Activated CD4-positive, alpha-beta memory T cell treated with anti-CD3 and anti-CD28 coated beads, Interleukin-2, amount 10 ng/mL, durations not matched to agents 7 days and 5 days (primary cell): ENCODE data around the gene CERK. TPM values are rescaled to one million over a fixed set of nuclear protein-coding genes. Genes with fewer than 3 reads are reported as not detected.

Experiments used
- CTCF ChIA-PET: fragments of 350-600 bp; sonication (Branson Sonifier 250); formaldehyde crosslinking; loops from one replicate; lab custom pipeline; 2021; ENCODE audit warnings: antibody characterized with exemption, inconsistent platforms; lab: Charles Lee
- POLR2A ChIA-PET: fragments of 350-600 bp; sonication (Branson Sonifier 250); formaldehyde crosslinking; loops from one replicate; lab custom pipeline; 2021; ENCODE audit warnings: antibody characterized with exemption; lab: Charles Lee
- DNase-seq: peaks from one replicate; pipeline ENCODE4 v3.0.0-alpha.2; 2020
- H3K27ac Mint-ChIP-seq: one replicate; pipeline ENCODE4 v1.8.0; 2021; ENCODE audit warnings: mild to moderate bottlenecking, mixed read lengths
- H3K27me3 Mint-ChIP-seq: one replicate; pipeline ENCODE4 v1.8.0; 2021; ENCODE audit warnings: mixed read lengths
- H3K36me3 Mint-ChIP-seq: one replicate; pipeline ENCODE4 v1.8.0; 2021; ENCODE audit warnings: low read depth, mixed read lengths
- H3K4me1 Mint-ChIP-seq: one replicate; pipeline ENCODE4 v1.8.0; 2021; ENCODE audit warnings: mixed read lengths
- H3K4me3 Mint-ChIP-seq: one replicate; pipeline ENCODE4 v1.8.0; 2021; ENCODE audit warnings: mild to moderate bottlenecking, mixed read lengths
- H3K9me3 Mint-ChIP-seq: one replicate; pipeline ENCODE4 v1.8.0; 2021; ENCODE audit warnings: mixed read lengths
- total RNA-seq, 2 experiments: library from RNA; stranded (reverse); gene quantifications; one replicate each; pipeline ENCODE4 v1.2.3, GENCODE V29; 2021

Gene CERK
- total RNA-seq, 2 experiments from 2014 or later = 68.7 to 73.4 TPM

DNA sequence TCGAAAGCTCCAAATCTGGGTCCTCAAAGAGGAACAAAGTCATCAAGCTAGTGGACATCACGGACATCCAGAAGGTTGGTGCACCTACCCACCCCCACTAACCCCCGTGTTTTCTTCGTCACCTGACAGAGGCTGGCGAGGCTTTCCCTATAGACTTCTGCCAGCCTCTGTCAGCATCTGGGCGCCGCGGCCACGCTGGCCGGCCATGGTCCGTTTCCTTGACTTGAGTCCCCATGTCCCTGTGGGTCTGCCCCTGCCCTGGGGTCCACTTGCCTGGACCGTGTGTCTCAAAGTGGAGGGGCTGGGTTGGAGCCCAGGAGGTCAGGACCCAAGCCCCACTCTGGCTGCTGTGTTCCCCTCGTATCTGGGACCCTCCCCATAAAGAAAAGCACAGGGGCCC lies 62.6 kb downstream of the CERK start:
- H3K9me3 Mint-ChIP-seq = no peaks in the 10 kb centered on the region
- no peak overlapping the region for H3K27ac Mint-ChIP-seq
- H3K4me1 Mint-ChIP-seq = peaks cover 27% of the 10 kb centered on the region
- ChIA-PET CTCF (interaction anchor here (1.2 kb wide), 1 partner anchor 112 kb away, joined by 3 read pairs; no protein-coding TSS in a partner anchor), POLR2A (no interaction called here)
- no peak for DNase-seq
- H3K4me3 Mint-ChIP-seq = no peak overlapping the region
- no peaks in the 10 kb centered on the region for H3K27me3 Mint-ChIP-seq
- peaks cover 7% of the 10 kb centered on the region for H3K36me3 Mint-ChIP-seq

DNA sequence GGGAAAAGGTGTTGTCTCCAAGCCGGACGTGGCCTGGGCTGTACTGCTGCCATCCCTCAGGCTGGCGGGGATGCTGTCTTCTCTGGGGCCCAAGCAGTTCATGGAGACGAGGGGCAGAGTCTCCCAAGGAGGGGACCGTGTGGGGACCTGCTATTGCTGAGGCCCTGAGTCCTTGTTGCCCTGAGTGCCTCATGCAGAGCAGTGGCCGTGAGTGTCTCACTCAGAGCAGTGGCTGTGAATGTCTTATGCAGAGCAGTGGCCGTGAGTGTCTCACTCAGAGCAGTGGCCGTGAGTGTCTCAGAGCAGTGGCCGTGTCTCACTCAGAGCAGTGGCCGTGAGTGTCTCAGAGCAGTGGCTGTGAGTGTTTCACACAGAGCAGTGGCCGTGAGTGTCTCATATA lies 63.1 kb downstream of the CERK start:
- H3K4me1 Mint-ChIP-seq = peaks cover 27% of the 10 kb centered on the region
- peaks cover 7% of the 10 kb centered on the region for H3K36me3 Mint-ChIP-seq
- POLR2A ChIA-PET = no interaction called here
- H3K27ac Mint-ChIP-seq = peak overlapping the region; percentile 89
- H3K4me3 Mint-ChIP-seq = peak overlapping the region; percentile 82
- no peaks in the 10 kb centered on the region for H3K9me3 Mint-ChIP-seq
- no peak for DNase-seq
- CTCF ChIA-PET = interaction anchor here (1.2 kb wide), 1 partner anchor 111 kb away, joined by 3 read pairs; no protein-coding TSS in a partner anchor
- no peaks in the 10 kb centered on the region for H3K27me3 Mint-ChIP-seq

DNA sequence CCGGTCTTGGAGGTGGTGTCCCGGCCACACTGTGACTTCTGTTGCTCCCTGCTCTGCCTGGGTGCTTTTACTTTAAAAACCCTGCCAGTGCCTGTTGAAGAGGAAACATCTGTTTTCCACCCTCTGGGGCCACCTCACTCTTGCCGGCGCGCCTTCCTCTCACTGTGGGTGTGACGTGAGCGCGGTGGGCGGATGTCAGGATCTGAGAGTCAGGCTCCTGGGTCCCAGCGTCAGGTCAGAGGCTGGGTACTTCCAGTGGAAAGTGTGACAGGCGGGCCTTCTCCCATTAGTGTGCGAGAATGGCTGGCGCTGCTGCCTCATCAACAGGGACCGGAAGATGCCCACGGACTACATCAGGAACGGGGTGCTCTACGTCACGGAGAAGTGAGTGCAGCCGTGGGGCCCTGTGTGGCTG lies 63.7 kb downstream of the CERK start:
- no peaks in the 10 kb centered on the region for H3K9me3 Mint-ChIP-seq
- H3K4me3 Mint-ChIP-seq = peak overlapping the region; percentile 82
- peaks cover 27% of the 10 kb centered on the region for H3K4me1 Mint-ChIP-seq
- no peaks in the 10 kb centered on the region for H3K27me3 Mint-ChIP-seq
- ChIA-PET POLR2A (interaction anchor here (0.9 kb wide), 1 partner anchor 111 kb away, joined by 4 read pairs; no protein-coding TSS in a partner anchor), CTCF (interaction anchor here (2.1 kb wide), 1 partner anchor 111 kb away, joined by 13 read pairs; no protein-coding TSS in a partner anchor)
- H3K27ac Mint-ChIP-seq = peak overlapping the region; percentile 89
- DNase-seq = peak; percentile 93
- H3K36me3 Mint-ChIP-seq = peaks cover 9% of the 10 kb centered on the region

DNA sequence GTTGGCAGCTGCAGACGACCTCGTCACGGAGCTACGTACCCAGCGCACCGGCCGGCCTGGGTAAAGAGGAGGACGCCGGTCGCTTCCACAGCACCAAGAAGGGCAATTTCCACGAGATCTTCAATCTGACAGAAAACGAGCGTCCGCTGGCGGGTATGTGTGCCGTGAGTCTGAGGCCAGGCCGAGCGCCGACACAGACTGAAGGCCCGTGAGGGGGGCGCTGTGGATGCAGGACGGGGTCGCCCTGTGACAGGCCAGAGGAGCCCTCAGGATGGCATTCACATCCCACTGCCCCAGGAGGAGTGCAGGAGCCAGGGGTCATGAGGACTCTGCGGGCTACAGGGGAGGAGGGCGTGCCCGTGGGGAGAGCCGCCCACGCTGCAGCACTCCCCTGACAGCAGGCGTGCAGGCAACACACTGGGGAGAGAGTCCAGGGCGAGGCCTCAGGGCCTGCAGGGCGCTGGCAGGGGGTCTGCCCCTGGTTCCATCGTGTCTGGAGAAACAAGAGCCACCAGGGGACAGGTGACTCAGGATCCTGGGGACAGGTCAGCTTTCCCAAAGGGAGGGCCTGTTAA lies 64.3 kb downstream of the CERK start:
- H3K9me3 Mint-ChIP-seq = no peaks in the 10 kb centered on the region
- ChIA-PET CTCF (interaction anchor here (2.1 kb wide), 1 partner anchor 110 kb away, joined by 13 read pairs; no protein-coding TSS in a partner anchor), POLR2A (interaction anchor here (0.9 kb wide), 1 partner anchor 110 kb away, joined by 4 read pairs; no protein-coding TSS in a partner anchor)
- H3K4me3 Mint-ChIP-seq = peak overlapping the region; percentile 82
- H3K4me1 Mint-ChIP-seq = peaks cover 27% of the 10 kb centered on the region
- H3K36me3 Mint-ChIP-seq = peaks cover 13% of the 10 kb centered on the region
- no peaks in the 10 kb centered on the region for H3K27me3 Mint-ChIP-seq
- peak overlapping the region; percentile 89 for H3K27ac Mint-ChIP-seq
- DNase-seq = peak; percentile 27

DNA sequence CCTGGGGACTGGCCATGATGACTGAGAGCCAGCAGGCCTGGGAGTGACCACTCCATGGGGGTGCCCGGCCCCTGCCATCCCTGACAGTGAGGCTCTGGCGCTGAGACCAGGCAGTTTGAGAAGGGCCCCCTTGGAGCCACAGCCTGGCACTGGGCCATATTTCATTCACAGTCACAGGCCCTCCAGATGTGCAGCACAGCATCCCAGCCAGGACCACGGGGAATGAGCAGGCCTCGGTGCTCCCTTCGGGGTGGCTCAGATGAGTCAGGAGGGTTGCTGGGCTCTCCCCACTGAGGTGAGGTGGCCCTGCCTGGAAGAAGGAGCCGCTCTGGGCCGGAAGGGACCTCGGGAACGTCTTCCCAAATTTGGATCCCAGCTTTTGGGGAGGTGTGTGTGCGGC lies 64.8 kb downstream of the CERK start:
- CTCF ChIA-PET = interaction anchor here (2.1 kb wide), 1 partner anchor 110 kb away, joined by 13 read pairs; no protein-coding TSS in a partner anchor
- H3K4me3 Mint-ChIP-seq = peak overlapping the region; percentile 82
- H3K4me1 Mint-ChIP-seq = peaks cover 27% of the 10 kb centered on the region
- H3K9me3 Mint-ChIP-seq = no peaks in the 10 kb centered on the region
- H3K36me3 Mint-ChIP-seq = peaks cover 15% of the 10 kb centered on the region
- DNase-seq = no peak
- no peaks in the 10 kb centered on the region for H3K27me3 Mint-ChIP-seq
- H3K27ac Mint-ChIP-seq = peak overlapping the region; percentile 89
- POLR2A ChIA-PET = interaction anchor here (0.9 kb wide), 1 partner anchor 109 kb away, joined by 4 read pairs; no protein-coding TSS in a partner anchor

DNA sequence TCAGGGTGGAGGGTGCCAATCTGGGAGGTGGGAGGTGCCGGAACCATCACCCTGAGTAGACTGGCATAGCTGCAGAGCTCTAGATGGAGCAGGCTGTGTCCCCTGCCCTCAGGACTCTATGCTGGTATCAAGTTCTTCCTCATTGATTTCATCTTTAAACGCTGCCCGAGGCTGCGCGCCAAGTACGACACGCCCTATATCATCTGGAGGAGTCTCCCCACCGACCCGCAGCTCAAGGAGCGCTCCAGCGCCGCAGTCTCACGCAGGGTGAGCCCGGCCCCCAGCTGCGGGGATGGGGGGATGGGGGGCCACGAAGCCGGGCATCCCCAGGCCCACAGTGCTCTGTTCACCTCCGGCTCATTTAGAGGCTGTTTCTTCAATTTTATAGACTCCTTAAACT lies 65.3 kb downstream of the CERK start:
- CTCF ChIA-PET = interaction anchor here (2.1 kb wide), 1 partner anchor 109 kb away, joined by 13 read pairs; no protein-coding TSS in a partner anchor
- no peaks in the 10 kb centered on the region for H3K27me3 Mint-ChIP-seq
- peaks cover 24% of the 10 kb centered on the region for H3K4me1 Mint-ChIP-seq
- DNase-seq = no peak
- no peak overlapping the region for H3K4me3 Mint-ChIP-seq
- no peaks in the 10 kb centered on the region for H3K9me3 Mint-ChIP-seq
- no peak overlapping the region for H3K27ac Mint-ChIP-seq
- POLR2A ChIA-PET = no interaction called here
- H3K36me3 Mint-ChIP-seq = peaks cover 12% of the 10 kb centered on the region

DNA sequence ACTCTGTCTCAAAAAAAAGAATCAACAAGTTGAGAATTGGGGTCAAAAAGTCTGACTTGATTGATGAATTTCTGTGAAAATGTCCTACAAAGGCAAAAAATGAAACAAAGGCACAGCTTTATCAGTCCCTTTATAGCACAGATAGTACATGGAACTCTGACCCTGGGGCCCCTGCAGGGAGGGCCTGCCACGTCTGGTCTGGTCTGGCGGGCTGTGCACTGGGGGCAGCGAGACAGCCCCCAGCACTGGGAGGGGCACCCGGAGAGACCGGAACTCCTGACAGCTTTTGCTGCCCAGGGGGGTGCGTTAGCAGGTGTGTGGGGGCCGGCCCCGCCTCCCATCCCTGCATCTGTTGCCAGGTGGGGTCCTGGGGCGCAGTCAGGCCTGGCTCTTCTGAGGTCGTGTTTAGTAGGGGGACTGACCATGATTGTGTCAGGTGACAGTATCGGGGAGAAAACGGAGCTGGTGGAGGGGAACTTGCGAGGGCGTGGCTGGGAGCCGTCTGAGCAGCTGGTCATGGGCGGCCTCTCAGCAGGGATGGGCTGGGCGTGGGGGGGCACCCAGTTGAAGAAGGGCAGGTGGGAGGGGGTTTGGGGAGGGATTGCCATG lies 66.1 kb downstream of the CERK start:
- no peak for DNase-seq
- Mint-ChIP-seq H3K9me3 (no peaks in the 10 kb centered on the region), H3K27ac (no peak overlapping the region), H3K27me3 (no peaks in the 10 kb centered on the region), H3K36me3 (peaks cover 12% of the 10 kb centered on the region), H3K4me1 (peaks cover 23% of the 10 kb centered on the region), H3K4me3 (no peak overlapping the region)
- ChIA-PET CTCF (interaction anchor here (1.3 kb wide), 2 partner anchors 10 to 109 kb away, joined by 5 to 7 read pairs; no protein-coding TSS in a partner anchor), POLR2A (no interaction called here)

DNA sequence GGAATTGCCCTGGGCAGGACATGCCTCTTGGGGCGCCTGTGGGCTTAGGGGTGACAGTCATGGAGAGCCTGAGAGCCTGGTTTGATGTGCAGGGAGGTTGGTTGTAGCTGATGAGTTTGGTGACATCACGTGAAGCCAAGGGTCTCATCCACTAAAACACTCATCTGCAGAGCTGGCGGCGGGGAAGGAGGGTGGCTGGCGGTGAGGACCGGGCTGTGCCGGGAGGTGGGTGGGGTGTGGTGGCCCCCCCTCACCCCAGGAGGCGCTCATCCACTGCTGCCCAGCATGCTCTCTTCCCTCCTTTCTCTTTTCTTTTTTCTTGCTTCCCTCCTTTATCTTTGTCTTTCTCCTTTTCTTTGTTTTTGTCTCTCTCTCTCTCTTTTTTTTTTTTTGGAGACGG lies 68.9 kb downstream of the CERK start:
- CTCF ChIA-PET = interaction anchor here (0.7 kb wide), 2 partner anchors 19 to 47 kb away, joined by 3 read pairs; no protein-coding TSS in a partner anchor
- no peaks in the 10 kb centered on the region for H3K9me3 Mint-ChIP-seq

DNA sequence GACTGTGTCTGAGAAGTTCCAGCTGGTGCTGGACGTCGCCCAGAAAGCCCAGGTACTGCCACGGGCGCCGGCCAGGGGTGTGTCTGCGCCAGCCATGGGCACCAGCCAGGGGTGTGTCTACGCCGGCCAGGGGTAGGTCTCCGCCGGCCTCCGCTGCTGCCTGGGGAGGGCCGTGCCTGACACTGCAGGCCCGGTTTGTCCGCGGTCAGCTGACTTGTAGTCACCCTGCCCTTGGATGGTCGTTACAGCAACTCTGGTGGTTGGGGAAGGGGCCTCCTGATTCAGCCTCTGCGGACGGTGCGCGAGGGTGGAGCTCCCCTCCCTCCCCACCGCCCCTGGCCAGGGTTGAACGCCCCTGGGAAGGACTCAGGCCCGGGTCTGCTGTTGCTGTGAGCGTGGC lies 69.9 kb downstream of the CERK start:
- Mint-ChIP-seq H3K27me3 (no peaks in the 10 kb centered on the region), H3K4me1 (peaks cover 2% of the 10 kb centered on the region), H3K9me3 (no peaks in the 10 kb centered on the region), H3K4me3 (no peak overlapping the region), H3K27ac (no peak overlapping the region), H3K36me3 (peaks cover 8% of the 10 kb centered on the region)
- ChIA-PET CTCF (no interaction called here), POLR2A (no interaction called here)
- no peak for DNase-seq

More for the DNA sequence above, 68.9 kb downstream of the CERK start:
- Mint-ChIP-seq H3K4me1 (peaks cover 13% of the 10 kb centered on the region), H3K36me3 (peaks cover 12% of the 10 kb centered on the region), H3K4me3 (no peak overlapping the region), H3K27ac (no peak overlapping the region), H3K27me3 (no peaks in the 10 kb centered on the region)
- POLR2A ChIA-PET = no interaction called here
- DNase-seq = no peak

DNA sequence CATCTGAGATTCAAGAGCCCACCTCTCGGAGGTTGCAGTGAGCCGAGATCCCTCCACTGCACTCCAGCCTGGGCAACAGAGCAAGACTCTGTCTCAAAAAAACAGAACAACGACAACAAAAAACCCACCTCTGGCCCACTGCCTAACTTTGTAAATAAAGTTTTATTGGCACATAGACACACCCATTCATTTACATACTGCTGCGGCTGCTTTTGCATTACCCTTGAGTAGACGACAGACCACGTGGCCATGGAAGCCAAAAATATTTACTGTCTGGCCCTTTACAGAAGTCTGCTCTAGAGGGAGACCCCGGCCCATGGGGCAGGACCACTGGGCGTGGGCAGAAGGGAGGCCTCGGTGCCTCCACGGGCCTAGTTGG lies 70.8 kb downstream of the CERK start:
- CTCF ChIA-PET = interaction anchor here (0.9 kb wide), 1 partner anchor 14 kb away, joined by 3 read pairs; no protein-coding TSS in a partner anchor
- Mint-ChIP-seq H3K4me1 (peaks cover 1% of the 10 kb centered on the region), H3K27me3 (no peaks in the 10 kb centered on the region), H3K9me3 (no peaks in the 10 kb centered on the region), H3K36me3 (peaks cover 8% of the 10 kb centered on the region), H3K27ac (no peak overlapping the region), H3K4me3 (no peak overlapping the region)
- POLR2A ChIA-PET = no interaction called here
- DNase-seq = no peak

DNA sequence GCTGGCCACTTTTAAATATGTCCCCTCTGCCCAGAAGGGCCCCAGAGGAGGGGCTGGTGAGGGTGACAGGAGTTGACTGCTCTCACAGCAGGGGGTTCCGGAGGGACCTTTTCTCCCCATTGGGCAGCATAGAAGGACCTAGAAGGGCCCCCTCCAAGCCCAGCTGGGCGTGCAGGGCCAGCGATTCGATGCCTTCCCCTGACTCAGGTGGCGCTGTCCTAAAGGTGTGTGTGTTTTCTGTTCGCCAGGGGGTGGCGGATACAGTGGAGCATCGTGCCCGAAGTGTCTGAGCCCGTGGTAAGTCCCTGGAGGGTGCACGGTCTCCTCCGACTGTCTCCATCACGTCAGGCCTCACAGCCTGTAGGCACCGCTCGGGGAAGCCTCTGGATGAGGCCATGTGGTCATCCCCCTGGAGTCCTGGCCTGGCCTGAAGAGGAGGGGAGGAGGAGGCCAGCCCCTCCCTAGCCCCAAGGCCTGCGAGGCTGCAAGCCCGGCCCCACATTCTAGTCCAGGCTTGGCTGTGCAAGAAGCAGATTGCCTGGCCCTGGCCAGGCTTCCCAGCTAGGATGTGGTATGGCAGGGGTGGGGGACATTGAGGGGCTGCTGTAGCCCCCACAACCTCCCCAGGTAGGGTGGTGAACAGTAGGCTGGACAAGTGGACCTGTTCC lies 71.3 kb downstream of the CERK start:
- ChIA-PET CTCF (interaction anchor here (0.9 kb wide), 2 partner anchors 14 to 82 kb away, joined by 3 read pairs; no protein-coding TSS in a partner anchor), POLR2A (no interaction called here)
- Mint-ChIP-seq H3K27ac (no peak overlapping the region), H3K27me3 (no peaks in the 10 kb centered on the region), H3K36me3 (peaks cover 8% of the 10 kb centered on the region), H3K4me3 (no peak overlapping the region), H3K4me1 (peaks cover 3% of the 10 kb centered on the region), H3K9me3 (no peaks in the 10 kb centered on the region)
- no peak for DNase-seq

DNA sequence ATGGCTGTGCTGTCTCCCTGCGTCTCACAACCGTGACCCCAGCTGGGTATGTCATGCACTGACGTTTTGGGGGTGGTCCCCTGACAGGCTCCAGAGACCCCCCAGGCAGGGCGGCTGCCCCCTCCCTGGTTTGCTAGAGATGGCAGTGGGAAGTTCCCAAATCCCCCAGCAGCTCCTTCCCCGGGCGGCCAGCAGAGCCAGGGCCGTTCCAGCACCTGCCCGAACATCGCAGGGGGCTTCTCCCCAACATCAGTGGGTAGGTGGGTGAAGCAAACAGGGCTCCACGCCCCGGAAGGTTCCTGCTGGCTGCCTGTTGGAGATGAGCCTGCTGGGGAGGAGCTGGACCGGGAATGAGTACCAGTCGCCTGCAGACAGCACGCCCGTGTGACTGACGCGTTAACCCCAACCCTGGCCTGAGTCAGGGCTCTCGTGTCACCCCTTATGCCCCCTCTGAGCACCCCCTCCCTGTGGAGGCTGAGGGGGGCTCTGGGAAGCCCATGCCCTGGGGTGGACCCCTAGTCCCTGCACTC lies 72.2 kb downstream of the CERK start:
- Mint-ChIP-seq H3K4me1 (peaks cover 12% of the 10 kb centered on the region), H3K9me3 (no peaks in the 10 kb centered on the region), H3K4me3 (no peak overlapping the region), H3K27me3 (no peaks in the 10 kb centered on the region), H3K27ac (no peak overlapping the region), H3K36me3 (peaks cover 8% of the 10 kb centered on the region)
- ChIA-PET POLR2A (no interaction called here), CTCF (interaction anchor here (0.9 kb wide), 1 partner anchor 83 kb away, joined by 3 read pairs; no protein-coding TSS in a partner anchor)
- DNase-seq = no peak
